ENCODE data around the gene ZNF749.
A peak's percentile ranks its signal among the peaks of the same experiment; 100 is the strongest.

Gene ZNF749

GRCh38 chr19:57435062-57435978 lies at the start of gene ZNF749:
TSS of gene ZNF749 (plus strand) at chr19:57435325. CDS start at chr19:57435579, 254 bp downstream.
- in situ Hi-C loops (cut with MboI; ENCODE audit: low sequenced_read_pairs, unreplicated experiment) = no loop called here
- no peak for TF ChIP-seq CTCF (IDR thresholded peaks at IDR 0.05; ENCODE audit: borderline replicate concordance, control extremely low read depth, extremely low read depth, insufficient read depth, missing control alignments)
- peak; percentile 97 for DNase-seq (ENCODE audit: low spot score)

- in situ Hi-C loops (cut with MboI; ENCODE audit: low sequenced_read_pairs, unreplicated experiment) = no loop called here
- DNase-seq (ENCODE audit: low spot score) = no peak
- TF ChIP-seq CTCF (IDR thresholded peaks at IDR 0.05; ENCODE audit: borderline replicate concordance, control extremely low read depth, extremely low read depth, insufficient read depth, missing control alignments) = no peak
Observed at GRCh38 chr19:57389194-57389729, 45.9 kb upstream of the ZNF749 start.

GRCh38 chr19:57389730-57390598 lies 45.2 kb upstream of the ZNF749 start, which contains the start of gene ZNF548:
TSS of gene ZNF548 (plus strand) at chr19:57389854. CDS start at chr19:57390100, 246 bp downstream.
- peak; percentile 93 for DNase-seq (ENCODE audit: low spot score)
- TF ChIP-seq CTCF (IDR thresholded peaks at IDR 0.05; ENCODE audit: borderline replicate concordance, control extremely low read depth, extremely low read depth, insufficient read depth, missing control alignments) = no peak
- in situ Hi-C loops (cut with MboI; ENCODE audit: low sequenced_read_pairs, unreplicated experiment) = no loop called here

GRCh38 chr19:57395710-57396109 lies 39.4 kb upstream of the ZNF749 start:
- in situ Hi-C loops (cut with MboI; ENCODE audit: low sequenced_read_pairs, unreplicated experiment) = no loop called here
- TF ChIP-seq CTCF (IDR thresholded peaks at IDR 0.05; ENCODE audit: borderline replicate concordance, control extremely low read depth, extremely low read depth, insufficient read depth, missing control alignments) = no peak
- DNase-seq (ENCODE audit: low spot score) = no peak

DNA sequence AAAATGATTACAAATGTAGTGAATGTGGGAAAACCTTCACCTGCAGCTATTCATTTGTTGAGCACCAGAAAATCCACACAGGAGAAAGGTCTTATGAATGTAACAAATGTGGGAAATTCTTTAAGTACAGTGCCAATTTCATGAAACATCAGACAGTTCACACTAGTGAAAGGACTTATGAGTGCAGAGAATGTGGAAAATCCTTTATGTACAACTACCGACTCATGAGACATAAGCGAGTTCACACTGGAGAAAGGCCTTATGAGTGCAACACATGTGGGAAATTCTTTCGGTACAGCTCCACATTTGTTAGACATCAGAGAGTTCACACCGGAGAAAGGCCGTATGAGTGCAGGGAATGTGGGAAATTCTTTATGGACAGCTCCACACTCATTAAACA lies 36.3 kb upstream of the ZNF749 start:
- no peak for DNase-seq (ENCODE audit: low spot score)
- in situ Hi-C loops (cut with MboI; ENCODE audit: low sequenced_read_pairs, unreplicated experiment) = no loop called here
- no peak for TF ChIP-seq CTCF (IDR thresholded peaks at IDR 0.05; ENCODE audit: borderline replicate concordance, control extremely low read depth, extremely low read depth, insufficient read depth, missing control alignments)
